Measurements from ENCODE around the gene POLL. TPM values are rescaled to one million over a fixed set of nuclear protein-coding genes. Genes with fewer than 3 reads are reported as not detected.

Gene POLL
- total RNA-seq, 4 donors from 2014 or later: 23.9 to 89.8 (median 29.8) TPM

- no peak for DNase-seq
- H3K4me1 ChIP-seq: no peaks in the 10 kb centered on the region
- no peaks in the 10 kb centered on the region for H3K27me3 ChIP-seq
- H3K9me3 ChIP-seq: no peaks in the 10 kb centered on the region
- H3K36me3 ChIP-seq: peaks cover 0 to 18% (median 9%) of the 10 kb centered on the region in 4 donors
- 91 to 98% methylated on average over 6 of the region's 6 CpGs for WGBS, 2 donors (ENCODE audit: low coverage in 1 of 2)
- H3K4me3 ChIP-seq: no peak overlapping the region
- TF ChIP-seq CTCF (IDR thresholded peaks at IDR 0.05): no peak
- TF ChIP-seq EP300 (IDR thresholded peaks at IDR 0.05; ENCODE audit: low read depth): no peak
- no peak for TF ChIP-seq POLR2AphosphoS5 (IDR thresholded peaks at IDR 0.05)
- no peak for TF ChIP-seq POLR2A (IDR thresholded peaks at IDR 0.05)
- intact Hi-C loops (cut with DNase I; ENCODE audit: low total_unique reads): no loop called here
- no peak overlapping the region for H3K27ac ChIP-seq
- in situ Hi-C loops (cut with MboI; ENCODE audit: low pct_ligation_motif_present in 1 of 4, low pct_unique_long_range_greater_than_20kb in 1 of 4, low sequenced_read_pairs in 3 of 4): no loop called here
These were observed 31.9 kb upstream of the POLL start for GRCh38 chr10:101619983-101620382.

- intact Hi-C loops (cut with DNase I; ENCODE audit: low total_unique reads): no loop called here
- no peak overlapping the region for H3K4me3 ChIP-seq
- TF ChIP-seq EP300 (IDR thresholded peaks at IDR 0.05; ENCODE audit: low read depth): no peak
- TF ChIP-seq POLR2AphosphoS5 (IDR thresholded peaks at IDR 0.05): no peak
- no peak for TF ChIP-seq CTCF (IDR thresholded peaks at IDR 0.05)
- no peak for TF ChIP-seq POLR2A (IDR thresholded peaks at IDR 0.05)
- H3K36me3 ChIP-seq: peaks cover 0 to 13% (median 5%) of the 10 kb centered on the region in 4 donors
- WGBS, 2 donors (ENCODE audit: low coverage in 1 of 2): 92% methylated on average over 2 of the region's 2 CpGs; no CpG with 5 or more reads in 1 of the 2 donors
- H3K9me3 ChIP-seq: no peaks in the 10 kb centered on the region
- no peak overlapping the region for H3K27ac ChIP-seq
- in situ Hi-C loops (cut with MboI; ENCODE audit: low pct_ligation_motif_present in 1 of 4, low pct_unique_long_range_greater_than_20kb in 1 of 4, low sequenced_read_pairs in 3 of 4): no loop called here
- H3K27me3 ChIP-seq: no peaks in the 10 kb centered on the region
- DNase-seq: no peak
- no peaks in the 10 kb centered on the region for H3K4me1 ChIP-seq
These were observed 30.8 kb upstream of the POLL start for GRCh38 chr10:101618871-101619270.

- Histone ChIP-seq H3K4me1 (no peaks in the 10 kb centered on the region), H3K27me3 (no peaks in the 10 kb centered on the region), H3K27ac (no peak overlapping the region), H3K9me3 (no peaks in the 10 kb centered on the region), H3K36me3 (peaks cover 0 to 10% (median 4%) of the 10 kb centered on the region in 4 donors), H3K4me3 (no peak overlapping the region)
- TF ChIP-seq POLR2A (IDR thresholded peaks at IDR 0.05): no peak
- TF ChIP-seq CTCF (IDR thresholded peaks at IDR 0.05): no peak
- TF ChIP-seq POLR2AphosphoS5 (IDR thresholded peaks at IDR 0.05): no peak
- TF ChIP-seq EP300 (IDR thresholded peaks at IDR 0.05; ENCODE audit: low read depth): no peak
- intact Hi-C loops (cut with DNase I; ENCODE audit: low total_unique reads) (no loop called here), in situ Hi-C loops (cut with MboI; ENCODE audit: low pct_ligation_motif_present in 1 of 4, low pct_unique_long_range_greater_than_20kb in 1 of 4, low sequenced_read_pairs in 3 of 4) (no loop called here)
- DNase-seq: no peak
- 90 to 100% methylated on average over 1 to 4 of the region's 4 CpGs for WGBS, 2 donors (ENCODE audit: low coverage in 1 of 2)
These were observed 29.9 kb upstream of the POLL start for GRCh38 chr10:101617824-101618568.

GRCh38 chr10:101617102-101617823 is 29.2 kb upstream of the POLL start:
- peaks cover 0 to 9% (median 4%) of the 10 kb centered on the region in 4 donors for H3K36me3 ChIP-seq
- H3K27ac ChIP-seq: no peak overlapping the region
- no peak overlapping the region for H3K4me3 ChIP-seq
- intact Hi-C loops (cut with DNase I; ENCODE audit: low total_unique reads) (no loop called here), in situ Hi-C loops (cut with MboI; ENCODE audit: low pct_ligation_motif_present in 1 of 4, low pct_unique_long_range_greater_than_20kb in 1 of 4, low sequenced_read_pairs in 3 of 4) (no loop called here)
- H3K27me3 ChIP-seq: no peaks in the 10 kb centered on the region
- 88% methylated on average over 7 to 8 of the region's 8 CpGs for WGBS, 2 donors (ENCODE audit: low coverage in 1 of 2)
- TF ChIP-seq EP300 (IDR thresholded peaks at IDR 0.05; ENCODE audit: low read depth): no peak
- no peak for TF ChIP-seq CTCF (IDR thresholded peaks at IDR 0.05)
- TF ChIP-seq POLR2AphosphoS5 (IDR thresholded peaks at IDR 0.05): no peak
- no peak for TF ChIP-seq POLR2A (IDR thresholded peaks at IDR 0.05)
- H3K4me1 ChIP-seq: no peaks in the 10 kb centered on the region
- DNase-seq: no peak
- no peaks in the 10 kb centered on the region for H3K9me3 ChIP-seq

Data from transverse colon (tissue), 4 donors.